ENCODE results near the gene NCKAP1.
A peak's percentile ranks its signal among the peaks of the same experiment; 100 is the strongest.
"Not testable (repeated sequence)": the region's sequence is repeated elsewhere in the genome, so short reads cannot be mapped to it uniquely, and the experiment has no call there.

NCKAP1 gene

DNA sequence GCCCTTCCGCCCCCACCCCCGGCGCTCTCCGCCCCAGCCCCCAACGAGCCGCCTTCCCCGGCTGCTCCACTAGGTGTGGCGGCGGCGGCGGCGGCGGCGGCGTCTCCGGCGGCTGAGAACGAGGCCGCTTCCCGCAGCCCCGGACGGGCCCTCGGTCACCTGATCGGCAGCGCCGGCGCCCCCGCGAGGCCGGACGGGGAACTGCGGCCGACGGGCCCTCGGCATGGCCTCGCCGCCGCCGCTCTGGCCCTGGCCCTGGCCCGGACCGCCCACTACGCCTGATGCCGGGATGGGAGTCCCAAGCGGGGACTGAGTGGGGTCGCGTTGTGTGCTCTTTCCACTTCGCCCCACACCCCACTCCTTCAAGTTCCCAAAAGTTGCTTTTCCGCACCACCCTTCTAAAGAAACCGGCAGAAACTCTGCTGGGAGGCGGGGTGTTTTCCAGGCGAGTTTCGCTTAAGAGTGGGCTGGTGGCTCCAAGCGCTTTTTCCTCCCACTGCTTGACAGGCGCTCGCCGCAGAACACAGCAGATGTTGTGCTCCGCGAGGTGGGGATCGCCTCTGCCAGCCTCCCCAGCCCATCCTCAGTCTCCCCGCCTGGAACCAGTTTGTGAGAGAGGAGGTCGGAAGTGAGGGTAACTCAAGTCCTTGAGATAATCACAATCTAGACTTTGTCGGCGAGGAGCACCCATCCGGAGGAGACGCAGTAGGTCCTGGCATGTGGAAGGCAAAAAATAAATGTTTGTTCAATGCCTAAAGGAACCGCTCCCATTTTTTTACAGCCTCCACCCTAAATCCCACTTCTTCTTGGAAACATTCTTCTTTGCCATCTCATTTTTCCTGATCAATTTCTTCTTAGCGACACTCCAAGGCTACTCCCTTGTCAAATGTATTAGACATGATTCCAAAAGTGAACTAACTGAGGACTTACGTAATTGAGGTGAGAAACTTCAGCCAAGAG, at the start of gene NCKAP1:
TSS of gene NCKAP1 (minus strand) at position 117 of the 960 bp plus-strand sequence. CDS start 358 bp downstream, outside the sequence.
- peak; percentile 75 for DNase-seq
- in situ Hi-C loops (cut with MboI; ENCODE audit: low pct_unique_long_range_greater_than_20kb, low sequenced_read_pairs): no loop called here

GRCh38 chr2:183081911-183082310, 43.7 kb upstream of the NCKAP1 start:
- no peak for DNase-seq
- in situ Hi-C loops (cut with MboI; ENCODE audit: low pct_unique_long_range_greater_than_20kb, low sequenced_read_pairs): no loop called here

GRCh38 chr2:183079139-183079775, 41.0 kb upstream of the NCKAP1 start:
- DNase-seq: no peak
- in situ Hi-C loops (cut with MboI; ENCODE audit: low pct_unique_long_range_greater_than_20kb, low sequenced_read_pairs): no loop called here

GRCh38 chr2:183078464-183079138, 40.3 kb upstream of the NCKAP1 start, which contains the start of gene DUSP19:
Gene DUSP19, plus strand, starts transcription at chr2:183078747. Its CDS starts 187 bp downstream, at chr2:183078934.
- in situ Hi-C loops (cut with MboI; ENCODE audit: low pct_unique_long_range_greater_than_20kb, low sequenced_read_pairs): no loop called here
- DNase-seq: peak; percentile 99

GRCh38 chr2:183078163-183078463, 39.9 kb upstream of the NCKAP1 start:
- in situ Hi-C loops (cut with MboI; ENCODE audit: low pct_unique_long_range_greater_than_20kb, low sequenced_read_pairs): no loop called here
- no peak for DNase-seq

GRCh38 chr2:183072177-183072576, 33.9 kb upstream of the NCKAP1 start:
- in situ Hi-C loops (cut with MboI; ENCODE audit: low pct_unique_long_range_greater_than_20kb, low sequenced_read_pairs): no loop called here

GRCh38 chr2:183070942-183071844, 32.9 kb upstream of the NCKAP1 start:
- in situ Hi-C loops (cut with MboI; ENCODE audit: low pct_unique_long_range_greater_than_20kb, low sequenced_read_pairs): no loop called here
- DNase-seq: no peak

More at GRCh38 chr2:183072177-183072576, 33.9 kb upstream of the NCKAP1 start:
- DNase-seq: no peak

GRCh38 chr2:183069174-183069573, 30.9 kb upstream of the NCKAP1 start:
- in situ Hi-C loops (cut with MboI; ENCODE audit: low pct_unique_long_range_greater_than_20kb, low sequenced_read_pairs): no loop called here
- DNase-seq: no peak

DNA sequence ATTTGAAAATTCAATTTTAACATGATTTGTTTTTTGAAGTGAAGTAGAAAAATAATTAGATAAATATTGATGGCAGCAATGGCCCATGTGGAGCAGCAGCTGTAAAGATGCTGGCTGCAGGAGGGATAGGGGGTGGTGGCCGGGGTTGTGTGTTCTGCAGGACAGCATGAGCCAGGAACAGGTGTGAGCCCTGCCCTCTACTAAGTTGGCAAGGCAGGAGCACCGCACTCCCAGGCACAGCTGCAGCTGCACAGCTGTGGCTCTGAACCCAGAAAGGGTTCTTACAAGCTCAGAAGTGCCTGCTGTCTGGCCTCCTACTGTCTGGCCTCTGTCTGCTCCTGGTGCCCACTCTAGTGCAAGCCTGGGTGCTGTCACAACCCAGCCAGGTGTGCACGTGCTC, 30.3 kb upstream of the NCKAP1 start:
- in situ Hi-C loops (cut with MboI; ENCODE audit: low pct_unique_long_range_greater_than_20kb, low sequenced_read_pairs): no loop called here
- no peak for DNase-seq

- DNase-seq: peak; percentile 24
- in situ Hi-C loops (cut with MboI; ENCODE audit: low pct_unique_long_range_greater_than_20kb, low sequenced_read_pairs): no loop called here
These were observed 24.8 kb upstream of the NCKAP1 start for GRCh38 chr2:183063083-183063482.

GRCh38 chr2:183060571-183061231, 22.4 kb upstream of the NCKAP1 start:
- in situ Hi-C loops (cut with MboI; ENCODE audit: low pct_unique_long_range_greater_than_20kb, low sequenced_read_pairs): no loop called here

GRCh38 chr2:183059561-183059960, 21.3 kb upstream of the NCKAP1 start:
- DNase-seq: peak; percentile 13
- in situ Hi-C loops (cut with MboI; ENCODE audit: low pct_unique_long_range_greater_than_20kb, low sequenced_read_pairs): no loop called here

More at GRCh38 chr2:183060571-183061231, 22.4 kb upstream of the NCKAP1 start:
- no peak for DNase-seq

GRCh38 chr2:183057333-183057985, 19.2 kb upstream of the NCKAP1 start:
- DNase-seq: no peak
- in situ Hi-C loops (cut with MboI; ENCODE audit: low pct_unique_long_range_greater_than_20kb, low sequenced_read_pairs): no loop called here

DNA sequence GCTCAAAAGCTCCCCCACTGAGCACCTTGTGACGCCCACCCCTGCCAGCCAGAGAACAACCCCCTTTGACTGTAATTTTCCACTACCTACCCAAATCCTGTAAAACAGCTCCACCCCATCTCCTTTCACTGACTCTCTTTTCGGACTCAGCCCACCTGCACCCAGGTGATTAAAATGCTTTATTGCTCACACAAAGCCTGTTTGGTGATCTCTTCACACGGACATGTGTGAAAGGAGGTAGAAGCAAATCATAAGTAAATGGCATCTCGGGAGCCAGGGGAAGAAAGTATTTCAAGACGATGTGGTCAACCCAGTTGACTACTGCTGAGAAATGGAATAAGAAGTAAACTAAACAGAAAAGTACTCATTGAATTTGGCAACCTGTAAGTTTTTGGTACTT, 11.2 kb upstream of the NCKAP1 start:
- in situ Hi-C loops (cut with MboI; ENCODE audit: low pct_unique_long_range_greater_than_20kb, low sequenced_read_pairs): no loop called here
- DNase-seq: no peak

DNA sequence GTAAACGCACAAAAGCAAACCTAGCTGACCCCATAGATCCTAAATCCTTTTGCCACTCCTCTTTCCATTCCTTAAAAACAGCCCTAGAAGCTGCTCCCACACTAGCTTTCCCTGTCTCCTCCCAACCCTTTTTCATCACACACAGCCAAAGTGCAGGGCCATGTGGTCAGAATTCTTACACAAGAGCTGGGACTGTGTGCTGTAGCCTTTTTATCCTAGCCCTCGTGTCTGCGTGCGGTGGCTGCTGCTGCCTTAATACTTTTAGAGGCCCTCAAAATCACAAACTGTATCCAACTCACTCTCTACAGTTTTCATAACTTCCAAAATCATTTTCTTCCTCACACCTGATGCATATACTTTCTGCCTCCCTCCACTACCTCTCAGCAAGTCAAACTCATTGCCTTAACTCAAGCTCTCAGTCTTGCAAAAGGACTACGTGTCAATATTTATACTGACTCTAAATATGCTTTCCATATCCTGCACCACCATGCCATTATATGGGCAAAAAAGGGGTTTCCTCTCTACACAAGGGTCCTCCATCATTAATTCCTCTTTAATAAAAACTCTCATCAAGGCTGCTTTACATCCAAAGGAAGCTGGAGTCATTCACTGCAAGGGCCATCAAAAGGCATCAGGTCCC, 9.3 kb upstream of the NCKAP1 start:
- in situ Hi-C loops (cut with MboI; ENCODE audit: low pct_unique_long_range_greater_than_20kb, low sequenced_read_pairs); DNase-seq: not testable (repeated sequence)

DNA sequence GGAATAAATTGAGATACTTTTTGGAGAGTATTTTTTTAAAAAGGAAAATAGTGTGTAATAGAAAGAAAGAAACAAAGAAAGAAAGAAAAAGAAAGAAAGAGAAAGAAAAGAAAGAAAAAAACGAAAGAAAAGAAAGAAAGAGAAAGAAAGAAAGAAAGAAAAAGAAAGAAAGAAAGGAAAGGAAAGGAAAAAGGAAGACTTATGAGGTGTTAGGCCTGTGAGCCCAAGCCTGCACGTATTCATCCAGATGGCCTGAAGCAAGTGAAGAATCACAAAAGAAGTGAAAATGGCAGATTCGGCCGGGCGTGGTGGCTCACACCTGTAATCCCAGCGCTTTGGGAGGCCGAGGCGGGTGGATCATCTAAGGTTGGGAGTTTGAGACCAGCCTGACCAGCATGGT, 5.3 kb upstream of the NCKAP1 start:
- DNase-seq; in situ Hi-C loops (cut with MboI; ENCODE audit: low pct_unique_long_range_greater_than_20kb, low sequenced_read_pairs): not testable (repeated sequence)

DNA sequence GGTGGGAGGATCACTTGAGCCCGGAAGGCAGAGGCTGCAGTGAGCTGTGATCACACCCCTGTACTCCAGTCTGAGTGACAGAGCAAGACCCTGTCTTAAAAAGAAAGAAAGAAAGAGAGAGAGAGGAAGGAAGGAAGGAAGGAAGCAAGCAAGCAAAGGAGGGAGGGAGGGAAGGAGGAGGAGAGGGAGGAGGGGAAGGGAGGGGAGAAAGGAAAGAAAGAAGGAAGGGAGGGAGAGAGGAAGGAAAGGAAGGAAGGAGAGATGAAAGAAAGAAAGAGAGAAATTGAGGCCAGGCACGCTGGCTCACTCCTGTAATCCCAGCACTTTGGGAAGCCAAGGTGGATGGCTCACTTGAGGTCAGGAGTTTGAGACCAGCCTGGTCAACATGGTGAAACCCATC, 2.3 kb upstream of the NCKAP1 start:
- in situ Hi-C loops (cut with MboI; ENCODE audit: low pct_unique_long_range_greater_than_20kb, low sequenced_read_pairs): no loop called here

More for the DNA sequence above, 2.3 kb upstream of the NCKAP1 start:
- no peak for DNase-seq

Measured in KBM-7 (cell line).